Measurements from ENCODE around the gene DNAJB2.

DNA sequence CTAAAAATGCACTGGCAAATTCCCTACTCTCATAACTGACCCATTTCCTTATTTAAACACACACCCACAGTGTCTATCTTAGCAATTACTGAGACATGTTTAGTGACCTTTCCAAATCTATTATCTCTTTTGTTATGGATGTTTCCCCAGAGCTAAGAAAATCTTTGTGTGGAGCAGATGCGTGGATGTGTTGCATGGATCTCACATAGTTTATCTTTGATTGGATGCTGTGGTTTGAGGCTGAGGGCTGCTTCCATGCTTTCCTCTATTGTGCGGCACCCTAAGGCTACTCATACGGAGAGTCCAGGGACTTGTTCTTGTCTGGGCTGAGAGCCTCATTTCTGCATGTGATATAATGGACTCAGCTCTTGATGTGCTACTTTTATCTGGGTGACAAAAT is 44.8 kb upstream of the DNAJB2 start:
- TF ChIP-seq, protein P1, sequence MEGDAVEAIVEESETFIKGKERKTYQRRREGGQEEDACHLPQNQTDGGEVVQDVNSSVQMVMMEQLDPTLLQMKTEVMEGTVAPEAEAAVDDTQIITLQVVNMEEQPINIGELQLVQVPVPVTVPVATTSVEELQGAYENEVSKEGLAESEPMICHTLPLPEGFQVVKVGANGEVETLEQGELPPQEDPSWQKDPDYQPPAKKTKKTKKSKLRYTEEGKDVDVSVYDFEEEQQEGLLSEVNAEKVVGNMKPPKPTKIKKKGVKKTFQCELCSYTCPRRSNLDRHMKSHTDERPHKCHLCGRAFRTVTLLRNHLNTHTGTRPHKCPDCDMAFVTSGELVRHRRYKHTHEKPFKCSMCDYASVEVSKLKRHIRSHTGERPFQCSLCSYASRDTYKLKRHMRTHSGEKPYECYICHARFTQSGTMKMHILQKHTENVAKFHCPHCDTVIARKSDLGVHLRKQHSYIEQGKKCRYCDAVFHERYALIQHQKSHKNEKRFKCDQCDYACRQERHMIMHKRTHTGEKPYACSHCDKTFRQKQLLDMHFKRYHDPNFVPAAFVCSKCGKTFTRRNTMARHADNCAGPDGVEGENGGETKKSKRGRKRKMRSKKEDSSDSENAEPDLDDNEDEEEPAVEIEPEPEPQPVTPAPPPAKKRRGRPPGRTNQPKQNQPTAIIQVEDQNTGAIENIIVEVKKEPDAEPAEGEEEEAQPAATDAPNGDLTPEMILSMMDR (IDR thresholded peaks at IDR 0.05), result no peak
- no peak for TF ChIP-seq POLR2AphosphoS5 (IDR thresholded peaks at IDR 0.05; ENCODE audit: low read depth, low read length)

Data from Panc1 (cell line).